ENCODE results near the gene KCNK17. TPM values are rescaled to one million over a fixed set of nuclear protein-coding genes. Genes with fewer than 3 reads are reported as not detected.

Gene KCNK17
- total RNA-seq, 2 donors from 2014 or later = 0.48 to 0.74 TPM

DNA sequence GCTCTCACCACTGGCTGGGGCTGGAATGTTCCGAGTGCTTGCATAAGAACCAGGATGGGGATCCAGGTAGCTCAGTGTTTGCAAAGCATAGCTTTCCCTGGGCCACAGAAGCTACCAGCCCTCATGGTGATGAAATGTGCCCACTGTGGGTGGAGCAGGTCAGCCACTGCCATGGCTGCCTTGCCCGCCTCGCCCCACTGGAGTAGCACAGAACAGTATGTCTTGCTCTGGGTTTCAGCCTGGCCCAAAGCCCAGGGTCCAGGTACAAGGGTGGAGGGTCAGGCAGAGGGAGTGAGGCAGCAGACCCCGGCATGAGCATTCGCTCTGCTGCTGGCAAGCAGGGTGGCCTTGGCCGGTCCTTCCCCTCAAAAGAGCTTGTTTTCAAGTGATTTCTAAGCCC is 34.7 kb downstream of the KCNK17 start:
- intact Hi-C loops (cut with DNase I) = no loop called here
- DNase-seq (ENCODE audit: low spot score) = no peak

DNA sequence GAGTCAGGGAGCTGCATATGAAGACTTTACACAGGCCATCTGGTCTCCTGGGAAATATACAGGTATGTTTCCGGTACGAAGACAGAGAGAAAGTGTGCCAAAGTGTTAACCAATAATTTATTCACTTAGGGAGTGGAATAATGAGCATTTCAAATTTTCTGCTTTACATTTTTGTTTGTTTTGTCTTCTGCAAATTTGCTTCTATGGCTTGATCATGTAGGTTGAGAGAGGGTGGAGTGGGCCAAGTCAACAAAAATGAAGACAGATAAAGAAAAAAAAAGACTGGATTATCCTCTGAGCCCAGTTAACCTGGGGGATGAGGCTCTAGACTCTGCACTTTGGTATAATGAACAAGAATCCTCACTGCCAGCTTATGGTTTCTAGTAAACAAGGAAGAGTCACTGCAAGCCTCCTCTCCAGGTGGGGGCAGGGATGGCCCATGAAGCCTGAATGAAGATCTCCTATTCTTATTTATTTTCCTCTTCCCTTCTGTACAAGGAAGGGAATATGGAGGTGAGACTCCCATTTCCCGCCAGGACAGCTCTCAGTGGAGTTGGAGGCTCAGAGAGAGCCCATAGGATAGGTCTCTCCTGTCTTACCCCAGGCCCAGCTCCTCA is 37.7 kb downstream of the KCNK17 start:
- no peak for DNase-seq (ENCODE audit: low spot score)
- intact Hi-C loops (cut with DNase I) = no loop called here

DNA sequence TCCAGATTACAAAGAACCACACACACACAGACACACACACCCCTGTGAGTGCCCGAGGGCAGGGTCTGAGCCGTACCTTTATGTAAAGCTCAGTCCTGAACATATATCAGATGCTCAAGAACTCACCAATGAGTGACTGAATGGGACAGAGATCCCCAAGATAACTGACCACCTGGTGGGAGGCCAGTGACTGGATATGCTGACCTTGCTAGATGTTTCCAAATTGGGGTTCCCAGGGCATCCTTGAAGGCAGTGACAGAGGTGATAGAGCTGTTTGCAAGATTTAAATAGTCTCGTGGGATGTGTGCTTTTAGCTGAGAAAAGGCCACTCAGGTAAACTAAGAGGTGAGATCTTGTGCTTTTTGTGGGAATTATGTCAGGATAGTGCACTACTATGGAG is 39.3 kb downstream of the KCNK17 start:
- intact Hi-C loops (cut with DNase I) = no loop called here
- no peak for DNase-seq (ENCODE audit: low spot score)

DNA sequence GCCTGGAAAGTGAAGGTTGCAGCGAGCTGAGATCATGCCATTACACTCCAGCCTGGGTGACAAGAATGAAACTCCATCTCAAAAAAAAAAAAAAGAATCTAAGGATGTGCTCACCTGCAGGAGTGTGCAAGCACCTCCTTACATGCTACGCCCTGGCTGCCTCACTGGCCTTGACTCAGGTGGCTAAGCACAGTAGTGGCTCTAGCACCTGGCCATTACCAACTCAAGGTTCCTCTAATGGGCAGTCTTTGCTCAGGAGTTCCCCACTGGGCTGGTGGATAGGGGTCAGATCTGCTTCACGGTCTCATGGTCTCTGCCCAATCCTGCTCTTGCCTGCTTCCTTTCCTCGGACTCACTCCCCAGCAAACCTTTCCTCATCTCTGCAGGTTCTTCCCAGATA is 39.7 kb downstream of the KCNK17 start:
- intact Hi-C loops (cut with DNase I) = no loop called here
- DNase-seq (ENCODE audit: low spot score) = no peak

DNA sequence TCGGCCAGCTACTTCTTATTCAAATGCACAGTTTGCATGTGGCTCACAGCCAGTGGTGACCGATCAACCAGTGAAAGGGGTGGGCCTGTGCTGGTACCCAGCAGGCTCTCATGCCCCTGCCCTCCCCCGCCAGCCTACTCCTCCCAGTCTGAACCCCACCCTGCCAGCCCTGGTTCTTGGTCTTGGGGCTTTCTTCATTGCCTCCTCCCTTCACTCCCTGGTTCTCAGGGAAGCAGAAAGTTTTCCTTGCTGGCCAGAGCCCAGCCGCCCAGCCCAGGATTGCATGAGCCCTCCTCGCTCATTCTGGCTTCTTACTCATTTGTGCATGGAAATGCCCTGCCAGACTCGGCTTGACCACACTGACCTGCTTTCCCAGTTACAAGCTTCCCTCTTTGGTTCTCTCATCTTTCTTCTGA is 40.8 kb downstream of the KCNK17 start:
- intact Hi-C loops (cut with DNase I) = no loop called here
- DNase-seq (ENCODE audit: low spot score) = no peak

DNA sequence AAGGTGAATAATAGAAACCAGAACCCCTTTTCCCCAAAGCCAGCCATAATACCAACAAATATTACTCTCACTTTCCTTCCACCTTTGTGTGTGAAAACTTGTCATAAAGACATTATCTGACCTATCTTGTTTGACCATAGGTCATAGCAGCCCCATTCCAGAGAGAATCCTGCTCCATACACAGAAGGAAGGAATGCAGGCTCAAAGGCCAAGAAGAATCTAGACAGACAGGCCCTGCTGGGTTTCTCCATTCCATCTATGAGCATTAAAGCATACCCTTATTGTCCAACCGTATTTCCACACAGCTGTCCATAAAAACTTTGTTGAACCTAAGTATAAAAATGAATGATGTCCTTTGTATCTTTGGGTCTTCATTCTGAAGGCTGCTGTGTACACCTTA is 44.3 kb downstream of the KCNK17 start:
- intact Hi-C loops (cut with DNase I) = no loop called here
- no peak for DNase-seq (ENCODE audit: low spot score)

DNA sequence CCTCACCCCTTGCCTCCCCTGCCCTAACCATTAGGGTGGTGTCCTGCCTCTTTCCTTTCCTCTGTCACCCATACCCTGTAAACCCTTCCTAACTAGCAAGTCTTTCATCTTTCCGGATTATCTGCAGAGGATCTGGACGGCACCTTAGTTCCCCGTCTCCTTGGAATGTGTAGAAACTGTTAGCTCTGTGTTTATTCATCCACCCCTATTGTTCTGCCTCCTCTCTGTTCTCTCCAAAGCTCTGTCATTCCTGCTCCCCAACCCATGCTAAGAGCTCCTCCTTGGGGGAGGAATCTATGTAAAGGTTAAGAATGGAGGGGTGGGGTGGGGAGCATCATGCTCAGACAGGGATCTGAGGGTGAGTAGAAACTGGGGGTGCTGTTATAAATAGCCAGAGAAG is 45.5 kb downstream of the KCNK17 start:
- intact Hi-C loops (cut with DNase I) = no loop called here
- no peak for DNase-seq (ENCODE audit: low spot score)

DNA sequence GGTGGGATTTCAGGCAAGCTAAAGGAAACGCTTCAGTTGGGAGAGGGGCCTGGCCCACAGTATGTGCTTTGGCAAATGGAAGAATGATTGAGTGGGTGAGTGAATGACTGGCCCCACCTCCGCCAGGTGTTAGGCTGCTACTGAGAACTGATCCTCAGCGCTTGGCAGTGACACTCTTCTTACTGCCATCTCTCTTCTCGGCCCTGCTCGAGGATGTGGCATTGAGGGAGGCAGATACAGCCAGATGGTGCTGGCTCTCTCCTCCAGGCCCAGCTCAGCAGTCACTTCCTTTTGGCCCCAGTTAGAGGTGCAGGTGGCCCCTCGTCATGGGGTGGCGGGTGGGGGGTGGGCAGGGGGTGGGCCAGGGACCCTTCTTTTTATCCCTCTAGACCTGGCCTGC is 46.0 kb downstream of the KCNK17 start:
- no peak for DNase-seq (ENCODE audit: low spot score)
- intact Hi-C loops (cut with DNase I) = no loop called here

DNA sequence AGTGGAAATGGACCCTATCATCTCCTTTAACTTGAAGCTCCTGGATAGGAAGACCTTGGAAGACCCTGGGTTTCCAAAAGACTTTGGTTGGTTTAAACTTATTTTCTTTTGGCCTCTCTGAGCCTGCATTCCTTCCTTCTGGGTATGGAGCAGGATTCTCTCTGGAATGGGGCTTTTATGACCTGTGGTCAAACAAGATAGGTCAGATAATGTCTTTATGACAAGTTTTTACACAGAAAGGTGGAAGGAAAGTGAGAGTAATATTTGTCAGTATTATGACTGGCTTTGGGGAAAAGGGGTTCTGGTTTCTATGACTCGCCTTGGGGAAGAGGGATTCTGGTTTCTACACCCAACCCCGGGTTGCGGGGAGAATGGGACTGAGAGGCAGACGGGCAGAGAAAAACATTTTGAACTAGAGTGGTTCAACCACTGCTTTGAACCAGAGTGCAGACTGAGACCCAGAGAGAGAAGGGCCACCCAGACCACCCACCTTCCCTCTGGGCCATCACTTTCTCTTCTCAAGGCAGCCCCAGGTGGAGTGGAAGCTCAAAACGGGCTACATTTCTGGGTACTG is 47.4 kb downstream of the KCNK17 start:
- intact Hi-C loops (cut with DNase I) = no loop called here
- no peak for DNase-seq (ENCODE audit: low spot score)

DNA sequence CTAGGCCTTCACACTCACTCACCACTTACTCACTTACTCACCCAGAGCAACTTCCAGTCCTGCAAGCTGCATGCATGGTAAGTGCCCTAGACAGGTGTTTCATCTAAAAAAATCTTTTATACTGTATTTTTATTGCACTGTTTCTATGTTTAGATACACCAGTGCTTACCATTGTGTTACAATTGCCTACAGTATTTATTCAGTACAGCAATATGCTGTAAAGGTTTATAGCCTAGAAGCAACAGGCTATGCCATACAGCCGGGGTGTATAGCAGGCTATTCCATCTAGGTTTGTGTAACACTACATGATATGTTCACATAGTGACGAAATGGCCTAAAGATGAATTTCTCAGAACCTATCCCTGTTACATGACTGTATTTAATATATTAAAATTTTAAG is 47.8 kb downstream of the KCNK17 start:
- no peak for DNase-seq (ENCODE audit: low spot score)
- intact Hi-C loops (cut with DNase I) = no loop called here

DNA sequence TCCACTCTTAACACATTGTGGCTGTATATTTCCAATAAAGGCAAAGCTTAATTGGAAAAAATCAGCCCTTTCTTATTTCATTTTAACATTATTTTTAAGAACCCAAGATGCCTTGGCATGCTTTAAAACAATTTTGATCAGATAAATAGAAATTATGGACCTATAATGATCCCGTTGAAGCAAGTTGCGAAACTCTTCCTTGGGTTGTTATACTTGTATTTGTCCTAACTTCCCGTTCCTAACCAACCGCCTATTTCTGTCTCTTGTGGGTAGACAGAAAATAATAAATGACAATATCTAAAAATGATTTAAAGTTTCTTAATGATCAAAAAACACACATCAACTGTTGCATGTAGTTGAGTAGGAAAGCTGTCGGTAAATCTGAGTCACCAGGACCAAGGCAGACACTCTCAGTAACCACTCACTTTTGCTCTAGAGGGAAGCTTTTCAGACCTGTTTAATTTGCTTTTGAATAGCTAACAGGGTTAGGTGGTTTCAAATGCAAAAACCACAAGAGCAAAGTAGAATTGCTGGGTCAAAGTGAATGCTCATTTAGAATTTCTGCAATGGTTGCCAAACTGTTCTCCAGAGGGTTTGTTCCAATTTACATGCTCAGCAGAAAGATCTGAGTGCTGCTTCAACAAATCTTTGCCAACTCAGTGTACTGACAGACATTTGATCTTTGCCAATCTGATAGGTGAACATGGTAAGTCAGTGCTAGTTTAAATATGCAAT is 50.7 kb downstream of the KCNK17 start:
- no peak for DNase-seq (ENCODE audit: low spot score)
- intact Hi-C loops (cut with DNase I) = no loop called here

DNA sequence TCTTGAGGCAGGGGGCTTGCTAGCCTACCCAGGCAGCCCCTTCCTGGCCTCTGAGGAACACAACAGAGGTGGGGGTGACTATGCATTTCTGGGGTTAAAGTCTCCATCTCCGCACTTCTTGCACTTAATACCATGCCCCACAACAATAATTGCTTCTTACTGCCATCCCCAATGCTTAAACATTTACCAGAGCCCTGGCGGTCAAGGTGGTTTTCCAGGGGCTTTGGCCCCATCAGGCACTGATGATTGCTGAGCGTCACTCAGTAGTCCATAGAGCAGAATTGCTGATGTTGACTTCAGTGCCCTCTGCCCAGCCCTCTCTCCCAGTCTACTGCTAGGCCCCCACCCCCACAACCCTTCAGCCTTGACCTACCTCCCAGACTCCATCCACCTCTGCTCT is 52.5 kb downstream of the KCNK17 start:
- intact Hi-C loops (cut with DNase I) = no loop called here
- no peak for DNase-seq (ENCODE audit: low spot score)

DNA sequence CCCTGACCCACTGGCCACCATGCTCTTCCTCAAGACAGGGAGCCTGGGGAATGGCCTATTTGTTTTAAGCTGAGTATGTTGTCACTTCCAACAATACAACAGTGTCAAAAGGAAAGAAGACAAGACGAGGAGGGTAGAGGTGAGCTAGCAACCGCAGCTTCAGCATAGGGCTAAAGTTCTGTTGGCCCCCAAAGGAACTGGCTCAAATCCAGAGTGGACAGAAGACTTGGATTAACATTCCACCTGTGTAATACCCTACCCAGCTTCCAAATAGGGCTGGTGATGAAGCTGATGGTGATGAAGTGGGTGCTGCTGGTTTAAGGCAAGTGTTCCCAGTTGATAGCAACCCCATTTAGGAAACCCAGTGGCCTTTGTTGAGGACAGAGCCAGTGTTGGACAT is 53.3 kb downstream of the KCNK17 start:
- no peak for DNase-seq (ENCODE audit: low spot score)
- intact Hi-C loops (cut with DNase I) = no loop called here

DNA sequence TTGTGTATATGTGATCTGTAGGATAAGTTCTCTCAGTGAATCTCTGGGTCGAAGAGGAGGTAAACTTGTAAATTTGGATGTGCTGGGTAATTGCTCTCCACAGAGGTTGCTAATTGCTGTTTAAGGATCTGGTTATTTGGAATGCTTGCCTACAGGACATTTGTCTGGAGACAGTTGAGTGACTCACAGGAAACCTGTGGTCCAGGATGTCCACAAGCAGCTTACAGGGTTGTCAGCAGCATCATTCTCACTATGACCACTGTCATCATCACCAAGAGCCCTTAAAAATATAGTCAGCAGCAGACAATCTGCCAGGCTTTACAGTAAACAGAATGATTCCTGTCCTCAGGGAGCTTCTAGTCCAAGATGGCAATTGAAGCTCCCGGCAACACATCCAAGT is 53.8 kb downstream of the KCNK17 start:
- intact Hi-C loops (cut with DNase I) = no loop called here
- no peak for DNase-seq (ENCODE audit: low spot score)

DNA sequence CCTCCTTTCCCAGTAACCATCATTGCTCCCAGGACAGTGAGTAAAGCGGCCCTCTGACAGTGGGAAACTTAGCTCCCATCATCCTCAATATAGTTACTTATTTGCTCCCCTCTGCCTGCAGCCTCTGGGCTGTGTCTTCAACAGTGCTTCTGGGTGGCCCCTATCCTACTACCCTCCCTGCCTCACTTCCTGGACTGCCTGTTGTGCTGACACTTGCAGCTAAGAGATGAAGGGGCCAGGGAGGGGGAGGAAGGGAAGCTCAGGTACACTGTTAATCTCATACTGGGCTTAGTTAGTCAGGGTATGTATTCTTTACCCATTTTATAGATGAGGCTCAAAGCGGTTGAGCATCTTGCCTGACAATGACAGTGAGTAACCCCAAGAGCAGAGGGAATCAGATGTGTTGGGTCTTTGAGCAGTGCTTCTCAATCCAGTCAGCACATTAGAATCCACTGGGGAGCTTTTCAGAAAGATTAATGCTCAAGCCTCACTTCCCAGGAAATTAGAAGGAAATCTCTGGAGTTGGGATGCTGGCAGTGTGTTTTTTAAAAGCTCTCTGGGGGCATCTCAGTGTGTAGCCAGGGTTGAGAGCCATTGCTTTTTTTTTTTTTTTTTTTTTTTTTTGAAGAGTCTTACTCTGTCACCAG is 57.8 kb downstream of the KCNK17 start:
- intact Hi-C loops (cut with DNase I) = no loop called here

DNA sequence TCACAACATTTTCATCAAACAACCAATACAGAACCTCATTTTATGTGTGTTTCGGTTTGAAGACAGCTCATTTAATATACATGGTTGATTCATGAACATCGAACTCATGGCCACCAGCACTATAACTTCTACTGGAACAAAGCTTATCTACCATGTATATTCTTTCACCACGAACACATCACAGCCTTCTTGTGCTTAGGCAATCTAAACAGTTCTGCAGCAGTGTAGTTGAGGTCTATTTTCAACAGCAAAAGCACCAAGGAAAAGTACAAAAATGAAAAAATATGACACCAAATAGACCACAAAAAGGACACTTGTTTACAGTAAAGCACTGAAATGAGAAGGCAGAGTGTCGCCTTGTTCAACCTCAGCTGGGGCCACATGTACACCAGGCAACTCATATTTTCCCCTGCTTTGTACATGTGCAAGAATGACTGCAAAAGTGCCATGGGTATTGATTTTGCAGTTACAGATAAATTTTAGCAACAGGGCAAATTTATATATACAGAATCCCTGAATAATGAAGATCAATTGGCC is 59.2 kb downstream of the KCNK17 start:
- intact Hi-C loops (cut with DNase I) = no loop called here

More for the DNA sequence above, 57.8 kb downstream of the KCNK17 start:
- no peak for DNase-seq (ENCODE audit: low spot score)

DNA sequence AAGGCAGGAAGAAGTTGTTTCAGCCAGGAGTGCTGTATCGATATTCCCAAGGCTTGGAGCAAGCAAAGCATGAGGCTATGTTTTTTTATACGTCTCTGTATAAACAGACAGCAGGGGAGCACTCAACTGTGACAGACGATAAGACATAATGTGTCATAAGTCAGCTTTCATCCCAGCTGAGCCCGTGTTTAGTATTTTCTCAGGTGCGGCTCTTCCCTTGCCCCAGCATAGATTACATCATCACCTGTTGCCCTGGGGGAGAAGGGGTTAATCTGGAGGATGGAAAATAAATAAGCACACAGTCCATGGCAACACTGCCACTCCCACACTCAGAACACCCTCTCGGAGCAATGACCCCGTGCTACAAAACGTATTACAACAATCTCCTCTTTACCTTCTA is 62.8 kb downstream of the KCNK17 start:
- intact Hi-C loops (cut with DNase I) = no loop called here
- DNase-seq (ENCODE audit: low spot score) = no peak

More for the DNA sequence above, 59.2 kb downstream of the KCNK17 start:
- DNase-seq (ENCODE audit: low spot score) = no peak

DNA sequence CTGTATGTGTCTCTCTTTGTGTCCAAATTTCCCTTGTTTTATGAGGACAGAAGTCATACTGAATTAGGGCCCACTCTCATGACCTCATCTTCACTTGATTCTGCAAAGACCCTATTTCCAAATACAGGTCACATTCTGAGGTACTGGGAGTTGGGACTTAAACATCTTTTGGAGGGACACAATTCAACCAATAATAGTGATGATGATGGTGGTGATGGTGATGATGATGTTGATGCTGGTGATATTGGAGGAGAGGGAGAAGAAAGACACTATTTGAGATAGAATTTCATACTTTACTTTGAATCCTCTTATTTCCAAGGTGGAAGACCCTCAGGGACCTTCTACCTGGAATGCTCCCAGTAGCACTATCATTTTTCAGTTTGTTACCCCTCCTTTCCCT is 63.7 kb downstream of the KCNK17 start:
- no peak for DNase-seq (ENCODE audit: low spot score)
- intact Hi-C loops (cut with DNase I) = no loop called here

DNA sequence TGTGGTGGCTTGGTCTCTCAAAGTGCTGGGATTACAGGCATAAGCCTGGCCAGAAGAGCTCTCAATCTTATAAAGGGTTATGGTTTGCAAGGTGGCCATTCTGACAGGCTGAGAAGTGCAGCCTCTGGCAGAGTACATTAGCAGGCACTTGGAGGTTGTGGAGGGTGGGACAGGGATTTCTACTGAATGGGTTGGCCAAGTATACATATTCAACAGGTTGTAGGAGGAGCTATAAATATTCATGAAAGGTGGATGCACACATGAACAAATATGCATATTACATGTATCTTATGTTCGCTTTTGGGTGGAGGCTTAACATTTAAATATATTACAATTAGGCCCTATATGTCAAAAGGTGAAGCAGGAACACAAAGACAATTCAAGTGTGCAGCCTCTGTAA is 64.9 kb downstream of the KCNK17 start:
- DNase-seq (ENCODE audit: low spot score) = no peak
- intact Hi-C loops (cut with DNase I) = no loop called here

Data from posterior vena cava (tissue), 2 donors.